Heart right ventricle (tissue), 16 donors: Measurements from ENCODE around the gene NKD1. TPM values are rescaled to one million over a fixed set of nuclear protein-coding genes. Genes with fewer than 3 reads are reported as not detected.

Experiments used
- ATAC-seq, 8 donors: fragments of 200-7000 bp; cut with Tn5 transposase; one replicate each; pipeline ENCODE4 v1.9.1; 2020; ENCODE audit warnings: mild to moderate bottlenecking in 8 of 8, moderate library complexity in 8 of 8, moderate number of reproducible peaks in 1 of 8
- DNase-seq, 2 donors: peaks; one replicate each; pipeline ENCODE4 v3.0.0-alpha.2; 2020
- H3K27ac ChIP-seq, 10 donors: fragments of 200-600 bp; sonication (generic) in 2 of 10; one replicate each; pipeline versions ENCODE4 v1.5.0 to v1.8.0; 2020 to 2022; ENCODE audit warnings: mild to moderate bottlenecking in 3 of 10
- H3K27me3 ChIP-seq, 7 donors: fragments of 200-600 bp; one replicate each; pipeline ENCODE4 v1.8.0; 2021 to 2022; ENCODE audit warnings: mild to moderate bottlenecking in 2 of 7
- H3K36me3 ChIP-seq, 9 donors: fragments of 200-600 bp; sonication (generic) in 1 of 9; one replicate each; pipeline versions ENCODE4 v1.5.0 to v1.8.0; 2020 to 2022; ENCODE audit warnings: mild to moderate bottlenecking in 2 of 9
- H3K4me1 ChIP-seq, 9 donors: fragments of 200-600 bp; sonication (generic) in 1 of 9; one replicate each; pipeline versions ENCODE4 v1.5.0 to v1.8.0; 2020 to 2022; ENCODE audit warnings: mild to moderate bottlenecking in 4 of 9
- H3K4me3 ChIP-seq, 10 donors: fragments of 200-600 bp; sonication (generic) in 2 of 10; one replicate each; pipeline versions ENCODE4 v1.5.0 to v1.8.0; 2020 to 2022; ENCODE audit warnings: mild to moderate bottlenecking in 7 of 10, moderate library complexity in 2 of 10
- H3K9me3 ChIP-seq, 11 donors: fragments of 200-600 bp in 10 of 11; sonication (generic) in 2 of 11; one replicate each; pipeline versions ENCODE4 v1.5.0 to v1.8.0; 2013 to 2022; ENCODE audit warnings: mild to moderate bottlenecking in 2 of 11, control low read depth in 1 of 11, moderate library complexity in 1 of 11
- WGBS, 2 donors: extraction: QIAGEN DNeasy Blood & Tissue Kit; methylation state at CpG; one replicate each; pipeline ENCODE4 v1.1.7; 2013; ENCODE audit warnings: inconsistent platforms in 1 of 2; 5-methylcytosine and 5-hydroxymethylcytosine counted together
- intact Hi-C, 10 donors: fragments of 100-400 bp; cut with DNase I; formaldehyde crosslinking; loops; one replicate each; pipeline versions ENCODE4 v1.11.1 to v1.14.2; 2022
- polyA plus RNA-seq, 2 donors: library from polyadenylated mRNA; stranded (reverse); fragments of 200-250 nt; gene quantifications; one replicate each; pipeline ENCODE4 v1.2.3, GENCODE V29; 2013
- total RNA-seq, 10 donors: library from RNA; stranded (reverse); fragmentation: NEBNext Ultra II Directional in 3 of 10; extraction: Animal tissue kit (Norgen Biotek cat#: 25700) in 3 of 10; gene quantifications; one replicate each; pipeline versions ENCODE4 v1.2.1 to v1.2.4, GENCODE V29; 2021 to 2023
- TF ChIP-seq, protein P1 (sequence below), 9 donors: fragments of 200-600 bp; sonication (generic) in 2 of 9; IDR thresholded peaks; one replicate each; pipeline versions ENCODE4 v1.5.0 to v1.8.0; 2021 to 2022; ENCODE audit warnings: antibody characterized with exemption in 9 of 9, mild to moderate bottlenecking in 5 of 9, moderate library complexity in 1 of 9
- donor health status: Arrhythmogenic right ventricular cardiomyopathy.
- donor health status: ischemic (EF 13 %, LVEDD 7.1; RV severe dilation, severe dysfunction).
- donor health status: healthy with polysubstance abuse.
- donor health status: DM: no; HTN: yes; CAD: no.
- donor health status: DM: no; HTN: no; CAD: no.
- donor health status: ischemic (EF 25% LVEDD 6.9; RV normal size, moderate dysfunction).
- donor health status: ischemic (EF 25% LVEDD 5.7; RV mildly dilated, moderate dysfunction).
- donor health status: healthy.
- donor health status: DM: yes; HTN: yes; CAD: no.
- donor health status: Ischemic cardiomyopathy.
- donor health status: ischemic (EF 35%, LVEDD 5.7; RV mildly dilated, moderate dysfunction).
- donor health status: nonischemic (EF 11% LVEDD 7.7; RV severe dilation, severe dysfunction).
- donor health status: DM: yes; HTN: yes; CAD: no.
- donor health status: PGD.
- donor health status: ischemic (EF 29% LVEDD 5.4; RV normal size, mild dysfunction).
- donor health status: nonischemic (EF 23%, LVEDD 6.1; RV moderate dilation, normal function).

NKD1 gene
- total and polyA plus RNA-seq, 12 donors: 0.22 to 1.1 (median 0.42) TPM

DNA sequence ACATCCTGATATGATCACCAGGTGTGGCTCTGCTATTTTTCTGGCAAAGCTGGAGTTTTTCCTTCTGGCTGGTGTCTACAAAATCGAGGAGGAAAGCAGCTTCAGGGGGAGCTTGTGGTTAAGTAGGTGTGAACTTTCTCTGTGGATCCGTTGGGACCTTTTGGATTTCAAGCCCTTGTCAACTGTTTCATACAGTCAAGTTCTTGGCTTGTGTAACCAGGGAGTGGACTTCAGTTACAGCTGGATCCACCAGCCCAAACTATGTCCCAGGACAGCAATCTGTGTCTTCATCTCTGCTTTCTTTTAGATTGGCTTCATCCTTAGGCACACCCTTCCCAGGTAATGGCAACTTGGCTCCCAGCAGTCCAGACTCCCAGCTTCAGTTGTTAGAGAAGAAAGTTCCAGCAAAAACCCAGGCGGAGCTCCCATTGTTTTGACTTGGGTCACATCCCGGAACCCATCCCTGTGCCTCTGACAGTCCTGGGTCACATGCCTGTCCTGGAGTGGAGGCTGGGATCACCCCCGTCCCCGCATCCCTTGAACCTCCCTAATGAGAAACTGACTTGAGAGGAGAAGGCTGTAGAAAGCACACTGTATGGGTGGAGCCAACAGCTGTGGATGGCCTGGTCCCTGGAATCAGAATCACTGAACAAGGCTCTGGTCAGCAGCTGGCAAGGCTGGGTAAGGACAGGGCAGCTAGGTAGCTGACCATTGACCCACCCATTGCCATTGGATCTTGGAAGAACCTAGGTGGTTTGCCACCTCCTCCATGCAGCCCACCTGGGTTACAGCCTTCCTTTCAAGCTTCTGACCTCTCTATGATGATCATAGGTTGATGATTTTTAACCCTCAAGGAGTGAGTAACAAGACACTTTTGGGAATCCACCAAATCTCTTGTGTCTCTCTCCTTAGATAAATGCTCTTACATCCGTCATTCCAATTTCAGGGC, 18.1 kb downstream of the NKD1 start:
- H3K9me3 ChIP-seq: peaks cover 0 to 6% (median 0%) of the 10 kb centered on the region in 11 donors
- H3K4me3 ChIP-seq: no peak overlapping the region
- TF ChIP-seq, protein P1, sequence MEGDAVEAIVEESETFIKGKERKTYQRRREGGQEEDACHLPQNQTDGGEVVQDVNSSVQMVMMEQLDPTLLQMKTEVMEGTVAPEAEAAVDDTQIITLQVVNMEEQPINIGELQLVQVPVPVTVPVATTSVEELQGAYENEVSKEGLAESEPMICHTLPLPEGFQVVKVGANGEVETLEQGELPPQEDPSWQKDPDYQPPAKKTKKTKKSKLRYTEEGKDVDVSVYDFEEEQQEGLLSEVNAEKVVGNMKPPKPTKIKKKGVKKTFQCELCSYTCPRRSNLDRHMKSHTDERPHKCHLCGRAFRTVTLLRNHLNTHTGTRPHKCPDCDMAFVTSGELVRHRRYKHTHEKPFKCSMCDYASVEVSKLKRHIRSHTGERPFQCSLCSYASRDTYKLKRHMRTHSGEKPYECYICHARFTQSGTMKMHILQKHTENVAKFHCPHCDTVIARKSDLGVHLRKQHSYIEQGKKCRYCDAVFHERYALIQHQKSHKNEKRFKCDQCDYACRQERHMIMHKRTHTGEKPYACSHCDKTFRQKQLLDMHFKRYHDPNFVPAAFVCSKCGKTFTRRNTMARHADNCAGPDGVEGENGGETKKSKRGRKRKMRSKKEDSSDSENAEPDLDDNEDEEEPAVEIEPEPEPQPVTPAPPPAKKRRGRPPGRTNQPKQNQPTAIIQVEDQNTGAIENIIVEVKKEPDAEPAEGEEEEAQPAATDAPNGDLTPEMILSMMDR (IDR thresholded peaks at IDR 0.05): no peak
- H3K27ac ChIP-seq: no peak overlapping the region
- 77% methylated on average over 7 of the region's 7 CpGs for WGBS, 2 donors
- DNase-seq (no peak), ATAC-seq (no peak)
- intact Hi-C loops: no loop called here
- H3K27me3 ChIP-seq: peaks cover 0 to 3% (median 0%) of the 10 kb centered on the region in 7 donors
- no peaks in the 10 kb centered on the region for H3K36me3 ChIP-seq
- peaks cover 0 to 5% (median 0%) of the 10 kb centered on the region in 9 donors for H3K4me1 ChIP-seq

DNA sequence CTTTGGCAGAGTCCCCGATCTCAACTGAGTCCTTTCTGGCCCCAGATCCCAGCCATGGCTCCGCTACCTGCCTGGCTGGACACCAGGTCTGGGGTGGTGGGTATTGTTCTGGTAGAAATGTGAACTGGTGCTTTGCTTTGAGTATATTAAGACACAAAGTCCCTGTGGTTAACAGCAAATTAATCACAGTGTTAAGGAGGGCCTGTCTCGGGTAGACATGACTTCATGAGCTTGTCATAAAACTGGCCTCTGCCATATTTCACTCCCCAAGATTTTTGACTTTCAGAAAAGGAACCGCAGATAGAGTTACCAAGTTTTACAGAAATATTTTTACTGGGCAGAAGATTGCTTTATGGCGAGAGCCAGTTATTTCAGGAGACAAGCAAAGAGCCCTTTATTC, 19.5 kb downstream of the NKD1 start:
- Histone ChIP-seq H3K27me3 (peaks cover 0 to 3% (median 0%) of the 10 kb centered on the region in 7 donors), H3K36me3 (no peaks in the 10 kb centered on the region), H3K27ac (no peak overlapping the region), H3K9me3 (no peaks in the 10 kb centered on the region), H3K4me1 (peaks cover 0 to 5% (median 0%) of the 10 kb centered on the region in 9 donors), H3K4me3 (no peak overlapping the region)
- 82 to 83% methylated on average over 5 of the region's 5 CpGs for WGBS, 2 donors
- no peak for DNase-seq
- intact Hi-C loops: no loop called here
- TF ChIP-seq, protein P1 (IDR thresholded peaks at IDR 0.05): no peak
- peak in 3 of 8 donors; percentile 25 to 35 (median 28) for ATAC-seq

DNA sequence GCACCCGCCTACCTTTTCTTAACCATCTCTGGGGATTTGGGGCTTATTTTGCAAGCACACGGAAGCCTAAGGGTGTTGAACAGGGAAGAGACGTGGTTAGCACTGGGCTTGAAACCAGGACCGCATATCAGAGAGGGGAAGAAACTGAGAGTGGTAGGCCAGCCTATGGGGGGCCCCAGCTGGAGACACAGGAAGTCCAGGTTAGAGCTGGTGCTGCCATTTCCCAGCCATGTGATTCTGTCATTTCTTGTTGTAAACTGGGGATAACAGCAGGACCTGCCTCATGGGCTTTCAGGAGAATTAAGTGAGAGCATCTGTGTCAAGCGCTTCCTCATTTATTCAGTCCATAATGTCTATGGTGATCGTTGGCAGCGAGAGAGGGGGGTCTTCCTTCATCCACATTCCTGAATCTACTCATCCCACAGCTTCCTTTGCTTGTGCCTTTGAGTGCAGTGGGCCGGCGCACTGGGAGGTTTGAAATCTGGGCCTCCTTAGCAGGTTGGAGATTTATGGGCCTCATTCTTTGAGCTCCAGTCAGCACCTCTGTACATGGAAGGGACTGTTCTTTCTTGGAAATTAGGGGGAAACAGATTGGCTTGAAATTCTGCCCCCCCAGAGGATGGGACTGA, 20.1 kb downstream of the NKD1 start:
- 76% methylated on average over 9 of the region's 9 CpGs for WGBS, 2 donors
- DNase-seq (no peak), ATAC-seq (peak in 1 of 8 donors; percentile 26)
- Histone ChIP-seq H3K36me3 (no peaks in the 10 kb centered on the region), H3K4me1 (peaks cover 0 to 5% (median 0%) of the 10 kb centered on the region in 9 donors), H3K27me3 (peaks cover 0 to 3% (median 0%) of the 10 kb centered on the region in 7 donors), H3K27ac (no peak overlapping the region), H3K9me3 (no peaks in the 10 kb centered on the region), H3K4me3 (no peak overlapping the region)
- intact Hi-C loops: no loop called here
- TF ChIP-seq, protein P1 (IDR thresholded peaks at IDR 0.05): no peak

DNA sequence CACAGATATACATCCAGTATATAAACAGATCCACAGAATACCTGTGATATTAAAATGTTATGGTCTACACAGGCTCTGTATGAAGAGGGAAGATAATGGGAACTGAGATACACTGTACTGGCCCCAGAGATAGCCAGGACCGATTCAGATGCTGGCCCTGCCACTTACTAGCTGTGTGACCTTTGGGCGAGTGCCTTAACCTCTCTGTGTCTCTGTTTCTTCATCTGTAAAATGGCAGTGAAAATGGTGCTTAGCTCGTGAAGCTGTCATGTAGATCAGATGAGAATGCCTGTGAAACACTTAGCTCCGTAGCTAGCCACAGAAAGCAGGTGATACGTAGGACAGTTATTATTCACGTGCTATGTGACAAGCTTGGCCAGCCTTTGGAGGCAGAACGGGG, 22.2 kb downstream of the NKD1 start:
- intact Hi-C loops: no loop called here
- Histone ChIP-seq H3K4me3 (no peak overlapping the region), H3K27me3 (peaks cover 0 to 3% (median 0%) of the 10 kb centered on the region in 7 donors), H3K36me3 (no peaks in the 10 kb centered on the region), H3K4me1 (peaks cover 0 to 21% (median 6%) of the 10 kb centered on the region in 9 donors), H3K9me3 (no peaks in the 10 kb centered on the region), H3K27ac (no peak overlapping the region)
- TF ChIP-seq, protein P1 (IDR thresholded peaks at IDR 0.05): no peak
- 89 to 91% methylated on average over 7 of the region's 7 CpGs for WGBS, 2 donors
- ATAC-seq: no peak
- no peak for DNase-seq
